ENCODE results near the gene CRELD2. TPM values are rescaled to one million over a fixed set of nuclear protein-coding genes. Genes with fewer than 3 reads are reported as not detected.

CRELD2 gene
- total and polyA plus RNA-seq, 2 experiments from 2014 or later, result 35.7 to 47.7 TPM

DNA sequence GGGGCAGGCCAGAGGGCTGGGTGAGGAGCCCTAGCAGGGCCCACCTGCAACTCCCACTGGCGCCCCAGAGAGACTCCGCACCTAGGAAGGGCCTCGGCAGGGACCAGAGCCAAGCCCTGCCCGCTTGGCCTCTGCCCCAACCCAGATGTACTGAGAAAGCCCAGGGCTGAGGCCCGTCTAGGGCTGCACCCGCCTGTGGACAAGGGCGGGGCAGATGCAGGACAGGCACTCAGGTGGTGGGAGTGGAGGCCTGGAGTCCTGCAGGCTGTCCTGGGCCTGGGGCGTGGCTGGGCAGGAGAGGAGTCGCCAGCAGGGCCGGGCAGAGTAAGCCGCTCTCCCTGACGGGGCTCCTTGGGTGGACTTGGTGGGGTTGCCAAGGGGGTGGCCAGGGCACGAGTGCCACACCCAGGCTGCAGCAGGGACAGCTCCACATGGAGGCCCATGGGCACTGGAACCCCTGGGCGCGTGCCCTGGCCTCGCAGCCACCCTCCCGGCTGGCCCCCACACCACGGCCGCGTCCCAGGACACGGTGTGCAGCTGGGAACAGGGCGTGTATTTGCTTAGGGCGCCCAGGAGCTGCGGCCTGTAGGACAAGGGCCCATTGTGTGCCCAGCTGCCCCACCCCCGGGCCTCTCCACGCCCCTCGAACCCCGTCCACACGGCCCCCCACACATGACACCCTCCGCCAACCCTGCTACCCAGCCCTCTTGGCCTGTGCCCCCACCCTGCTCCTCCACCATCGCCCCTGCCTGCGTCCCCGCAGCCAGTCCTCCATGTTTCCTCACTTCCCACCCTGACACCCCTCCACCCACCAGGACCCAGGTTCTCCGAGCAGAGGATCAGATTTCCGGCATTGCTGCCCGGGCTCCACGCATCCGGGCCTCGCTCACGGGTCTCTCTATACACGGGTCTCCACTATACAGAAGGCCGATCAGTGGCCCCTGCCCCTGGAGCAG lies 30.8 kb downstream of the CRELD2 start:
- Histone ChIP-seq H4K20me1 (replicated peaks; ENCODE audit: insufficient read depth) (no peaks in the 10 kb centered on the region), H3F3A (replicated peaks; ENCODE audit: low read depth) (0 out of 2 replicates have a peak, but pooled peaks cover 2% of the 10 kb centered on the region), H3K79me2 (replicated peaks; ENCODE audit: insufficient read depth) (no peaks in the 10 kb centered on the region), H2AFZ (no peak overlapping the region), H3K27me3 (ENCODE audit: insufficient read depth) (no peaks in the 10 kb centered on the region), H3K36me3 (ENCODE audit: insufficient read depth) (no peaks in the 10 kb centered on the region), H3K4me1 (ENCODE audit: insufficient read depth) (peaks cover 10% of the 10 kb centered on the region; the same call in 1 of the 2 replicates), H3K4me2 (no peak overlapping the region), H3K9me2 (ENCODE audit: insufficient read depth) (no peaks in the 10 kb centered on the region), H3K4me3 (no peak overlapping the region), H3K27ac (ENCODE audit: low read depth) (no peak overlapping the region)
- DNase-seq (ENCODE audit: low spot score) (no peak), ATAC-seq (no peak)
- H3K4me1 Mint-ChIP-seq, result peaks cover 18% of the 10 kb centered on the region
- no peaks in the 10 kb centered on the region for H3K36me3 Mint-ChIP-seq (ENCODE audit: low read depth)
- H3K27me3 Mint-ChIP-seq (ENCODE audit: insufficient read depth, low read depth, poor library complexity), result peaks cover 3% of the 10 kb centered on the region
- H3K9me3 Mint-ChIP-seq, result no peaks in the 10 kb centered on the region
- H3K27ac Mint-ChIP-seq, result 0 out of 2 replicates have a peak overlapping the region, but pooled peaks have one; percentile 78
- no peak overlapping the region for H3K4me3 Mint-ChIP-seq
- TF ChIP-seq ZNF114 (CRISPR knock-in tag; IDR thresholded peaks at IDR 0.05), result no peak

DNA sequence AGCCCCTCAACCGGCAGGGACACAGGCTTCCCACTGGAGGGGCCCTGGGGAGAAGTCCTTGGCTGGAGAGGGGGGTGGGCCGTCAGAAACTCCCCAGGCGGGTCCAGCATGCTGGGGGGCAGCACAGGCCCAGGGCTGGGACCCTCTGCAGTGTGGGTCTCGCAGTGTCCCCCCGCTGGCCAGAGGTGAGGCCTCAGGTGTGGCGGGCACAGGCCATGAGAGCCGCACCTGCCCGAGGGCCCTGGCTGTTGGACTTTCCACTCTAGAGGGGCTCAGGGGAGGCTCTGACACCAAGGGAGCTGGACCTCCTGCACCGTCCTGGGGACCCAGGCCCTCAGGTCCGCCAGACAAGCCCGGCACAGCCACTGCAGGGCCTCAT lies 31.5 kb downstream of the CRELD2 start:
- DNase-seq (ENCODE audit: low spot score), result no peak
- TF ChIP-seq EZH2phosphoT487 (IDR thresholded peaks at IDR 0.05; ENCODE audit: unreplicated experiment) (no peak), STAT1 (IDR thresholded peaks at IDR 0.05; ENCODE audit: unreplicated experiment) (no peak), ZNF114 (CRISPR knock-in tag; IDR thresholded peaks at IDR 0.05) (no peak), CREB1 (CRISPR knock-in tag; IDR thresholded peaks at IDR 0.05; ENCODE audit: low read depth) (no peak), JUNB (IDR thresholded peaks at IDR 0.05; ENCODE audit: unreplicated experiment) (no peak), NANOG (IDR thresholded peaks at IDR 0.05; ENCODE audit: borderline replicate concordance) (no peak), POLR2AphosphoS5 (IDR thresholded peaks at IDR 0.05; ENCODE audit: low read depth) (no peak)
- TF ChIP-seq, protein P1, sequence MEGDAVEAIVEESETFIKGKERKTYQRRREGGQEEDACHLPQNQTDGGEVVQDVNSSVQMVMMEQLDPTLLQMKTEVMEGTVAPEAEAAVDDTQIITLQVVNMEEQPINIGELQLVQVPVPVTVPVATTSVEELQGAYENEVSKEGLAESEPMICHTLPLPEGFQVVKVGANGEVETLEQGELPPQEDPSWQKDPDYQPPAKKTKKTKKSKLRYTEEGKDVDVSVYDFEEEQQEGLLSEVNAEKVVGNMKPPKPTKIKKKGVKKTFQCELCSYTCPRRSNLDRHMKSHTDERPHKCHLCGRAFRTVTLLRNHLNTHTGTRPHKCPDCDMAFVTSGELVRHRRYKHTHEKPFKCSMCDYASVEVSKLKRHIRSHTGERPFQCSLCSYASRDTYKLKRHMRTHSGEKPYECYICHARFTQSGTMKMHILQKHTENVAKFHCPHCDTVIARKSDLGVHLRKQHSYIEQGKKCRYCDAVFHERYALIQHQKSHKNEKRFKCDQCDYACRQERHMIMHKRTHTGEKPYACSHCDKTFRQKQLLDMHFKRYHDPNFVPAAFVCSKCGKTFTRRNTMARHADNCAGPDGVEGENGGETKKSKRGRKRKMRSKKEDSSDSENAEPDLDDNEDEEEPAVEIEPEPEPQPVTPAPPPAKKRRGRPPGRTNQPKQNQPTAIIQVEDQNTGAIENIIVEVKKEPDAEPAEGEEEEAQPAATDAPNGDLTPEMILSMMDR (conservative IDR thresholded peaks at IDR 0.05; ENCODE audit: low read depth in 2 of 2), result no peak
- TF ChIP-seq, protein P2, sequence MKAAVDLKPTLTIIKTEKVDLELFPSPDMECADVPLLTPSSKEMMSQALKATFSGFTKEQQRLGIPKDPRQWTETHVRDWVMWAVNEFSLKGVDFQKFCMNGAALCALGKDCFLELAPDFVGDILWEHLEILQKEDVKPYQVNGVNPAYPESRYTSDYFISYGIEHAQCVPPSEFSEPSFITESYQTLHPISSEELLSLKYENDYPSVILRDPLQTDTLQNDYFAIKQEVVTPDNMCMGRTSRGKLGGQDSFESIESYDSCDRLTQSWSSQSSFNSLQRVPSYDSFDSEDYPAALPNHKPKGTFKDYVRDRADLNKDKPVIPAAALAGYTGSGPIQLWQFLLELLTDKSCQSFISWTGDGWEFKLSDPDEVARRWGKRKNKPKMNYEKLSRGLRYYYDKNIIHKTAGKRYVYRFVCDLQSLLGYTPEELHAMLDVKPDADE (IDR thresholded peaks at IDR 0.05), result no peak

More for the DNA sequence above, 31.5 kb downstream of the CRELD2 start:
- no peak overlapping the region for H3K4me3 ChIP-seq
- H3K4me2 ChIP-seq, result no peak overlapping the region
- H3K27ac ChIP-seq (ENCODE audit: low read depth), result no peak overlapping the region
- Mint-ChIP-seq H3K9me3 (no peaks in the 10 kb centered on the region), H3K27me3 (ENCODE audit: insufficient read depth, low read depth, poor library complexity) (peaks cover 3% of the 10 kb centered on the region), H3K4me1 (peaks cover 18% of the 10 kb centered on the region), H3K4me3 (no peak overlapping the region), H3K27ac (no peak overlapping the region), H3K36me3 (ENCODE audit: low read depth) (no peaks in the 10 kb centered on the region)
- no peaks in the 10 kb centered on the region for H3K27me3 ChIP-seq (ENCODE audit: insufficient read depth)
- H2AFZ ChIP-seq, result no peak overlapping the region
- no peaks in the 10 kb centered on the region for H4K20me1 ChIP-seq (replicated peaks; ENCODE audit: insufficient read depth)
- 0 out of 2 replicates have a peak, but pooled peaks cover 2% of the 10 kb centered on the region for H3F3A ChIP-seq (replicated peaks; ENCODE audit: low read depth)
- H3K36me3 ChIP-seq (ENCODE audit: insufficient read depth), result no peaks in the 10 kb centered on the region
- no peaks in the 10 kb centered on the region for H3K79me2 ChIP-seq (replicated peaks; ENCODE audit: insufficient read depth)
- no peaks in the 10 kb centered on the region for H3K9me2 ChIP-seq (ENCODE audit: insufficient read depth)
- no peak for ATAC-seq
- H3K4me1 ChIP-seq (ENCODE audit: insufficient read depth), result peaks cover 10% of the 10 kb centered on the region; the same call in 1 of the 2 replicates

All from GM23338 (cell line).